Activated CD8-positive, alpha-beta memory T cell treated with anti-CD3 and anti-CD28 coated beads for 4 hours (primary cell): ENCODE results near the gene CD2AP.
"Not testable (repeated sequence)": the region's sequence is repeated elsewhere in the genome, so short reads cannot be mapped to it uniquely, and the experiment has no call there.

ENCODE experiments used
- DNase-seq, 2 donors: peaks; one replicate each; pipeline ENCODE4 v3.0.0-alpha.2; 2020; ENCODE audit warnings: low read depth in 2 of 2

CD2AP gene

GRCh38 chr6:47634210-47635047 is 156.8 kb downstream of the CD2AP start:
- DNase-seq, result no peak

- DNase-seq, result no peak
These were observed 169.1 kb downstream of the CD2AP start for GRCh38 chr6:47646689-47647088.

- no peak for DNase-seq
These were observed 169.6 kb downstream of the CD2AP start for GRCh38 chr6:47647188-47647587.

GRCh38 chr6:47647626-47648025 is 170.0 kb downstream of the CD2AP start:
- not testable (repeated sequence) for DNase-seq

GRCh38 chr6:47648031-47648430 is 170.4 kb downstream of the CD2AP start:
- DNase-seq, result no peak

GRCh38 chr6:47650553-47651432 is 173.2 kb downstream of the CD2AP start:
- DNase-seq, result no peak

GRCh38 chr6:47651505-47651944 is 173.9 kb downstream of the CD2AP start:
- no peak for DNase-seq

GRCh38 chr6:47653706-47654105 is 176.1 kb downstream of the CD2AP start:
- DNase-seq, result no peak

GRCh38 chr6:47654255-47654654 is 176.7 kb downstream of the CD2AP start:
- DNase-seq, result no peak

- DNase-seq, result peak in 1 of 2 donors; percentile 5
These were observed 178.4 kb downstream of the CD2AP start for GRCh38 chr6:47655719-47656595.

GRCh38 chr6:47661960-47662359 is 184.4 kb downstream of the CD2AP start:
- DNase-seq, result no peak

GRCh38 chr6:47663462-47664216 is 186.1 kb downstream of the CD2AP start:
- no peak for DNase-seq

- DNase-seq, result no peak
These were observed 187.5 kb downstream of the CD2AP start for GRCh38 chr6:47665112-47665511.

GRCh38 chr6:47669684-47670513 is 192.3 kb downstream of the CD2AP start:
- no peak for DNase-seq

GRCh38 chr6:47670851-47671250 is 193.3 kb downstream of the CD2AP start:
- no peak for DNase-seq

GRCh38 chr6:47671777-47672176 is 194.2 kb downstream of the CD2AP start:
- no peak for DNase-seq

- no peak for DNase-seq
These were observed 195.2 kb downstream of the CD2AP start for GRCh38 chr6:47672816-47673215.

GRCh38 chr6:47674673-47675072 is 197.1 kb downstream of the CD2AP start:
- no peak for DNase-seq
